GM18951 (cell line): ENCODE results near the gene CACFD1.

Source experiments
- POLR2A ChIP-seq: IDR thresholded peaks from 4 replicates; pipeline ENCODE4 v1.6.1; 2011; ENCODE audit warnings: mild to moderate bottlenecking; ENCODE audit not compliant: insufficient read length, insufficient read depth; ENCODE audit errors: extremely low read depth
- in situ Hi-C: fragments of 300-500 bp; cut with MboI; formaldehyde crosslinking; loops from one replicate; pipeline ENCODE4 v1.12.0; 2022; ENCODE audit warnings: low sequenced_read_pairs, mixed read lengths, inconsistent platforms; ENCODE audit not compliant: unreplicated experiment

The CACFD1 gene

GRCh38 chr9:133520121-133520835 is 60.5 kb downstream of the CACFD1 start:
- in situ Hi-C loops: no loop called here
- TF ChIP-seq POLR2A: no peak
